ENCODE measurements around the gene HPCAL1.
"Not testable (repeated sequence)": the region's sequence is repeated elsewhere in the genome, so short reads cannot be mapped to it uniquely, and the experiment has no call there.

The HPCAL1 gene

DNA sequence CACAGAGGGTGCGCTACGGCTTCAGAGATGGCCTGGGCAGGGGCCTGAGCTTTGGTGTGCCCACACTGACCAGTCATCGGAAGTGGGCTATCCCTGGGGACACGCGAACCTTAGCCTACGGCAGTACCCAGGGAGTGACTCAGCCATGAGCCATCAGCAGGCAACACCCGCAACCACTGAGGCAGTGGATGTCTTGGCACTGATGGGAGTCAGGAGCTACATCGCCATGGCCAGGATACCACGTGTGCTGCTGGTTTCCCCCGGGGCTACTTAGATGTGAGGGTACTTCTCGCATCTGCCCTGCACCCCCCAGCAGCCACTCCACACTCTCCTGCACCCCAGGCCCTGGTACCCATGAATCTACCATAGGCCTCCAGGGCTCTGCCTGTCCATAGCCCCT lies 12.8 kb upstream of the HPCAL1 start:
- Histone ChIP-seq H4K20me1 (ENCODE audit: insufficient read depth, low read length, poor library complexity, severe bottlenecking) (no peaks in the 10 kb centered on the region), H3K9ac (ENCODE audit: low read depth, low read length, poor library complexity, severe bottlenecking) (no peak overlapping the region), H3K4me1 (ENCODE audit: insufficient read depth, low read length, poor library complexity, severe bottlenecking) (peaks cover 14% of the 10 kb centered on the region), H3F3A (ENCODE audit: low read depth) (no peaks in the 10 kb centered on the region), H3K9me2 (replicated peaks; ENCODE audit: low read depth, low read length) (no peaks in the 10 kb centered on the region), H3K79me2 (ENCODE audit: insufficient read depth, low read length) (no peaks in the 10 kb centered on the region), H3K4me3 (ENCODE audit: low read length, poor library complexity, severe bottlenecking) (no peak overlapping the region), H3K36me3 (ENCODE audit: insufficient read depth, low read length) (no peaks in the 10 kb centered on the region), H3K9me3 (ENCODE audit: insufficient read depth, low read depth, low read length) (no peaks in the 10 kb centered on the region), H2AFZ (ENCODE audit: low read length) (no peak overlapping the region), H3K27me3 (ENCODE audit: insufficient read depth, low read length, poor library complexity, severe bottlenecking) (no peaks in the 10 kb centered on the region), H3K4me2 (ENCODE audit: low read depth, low read length, poor library complexity, severe bottlenecking) (no peak overlapping the region)
- TF ChIP-seq, protein P1, sequence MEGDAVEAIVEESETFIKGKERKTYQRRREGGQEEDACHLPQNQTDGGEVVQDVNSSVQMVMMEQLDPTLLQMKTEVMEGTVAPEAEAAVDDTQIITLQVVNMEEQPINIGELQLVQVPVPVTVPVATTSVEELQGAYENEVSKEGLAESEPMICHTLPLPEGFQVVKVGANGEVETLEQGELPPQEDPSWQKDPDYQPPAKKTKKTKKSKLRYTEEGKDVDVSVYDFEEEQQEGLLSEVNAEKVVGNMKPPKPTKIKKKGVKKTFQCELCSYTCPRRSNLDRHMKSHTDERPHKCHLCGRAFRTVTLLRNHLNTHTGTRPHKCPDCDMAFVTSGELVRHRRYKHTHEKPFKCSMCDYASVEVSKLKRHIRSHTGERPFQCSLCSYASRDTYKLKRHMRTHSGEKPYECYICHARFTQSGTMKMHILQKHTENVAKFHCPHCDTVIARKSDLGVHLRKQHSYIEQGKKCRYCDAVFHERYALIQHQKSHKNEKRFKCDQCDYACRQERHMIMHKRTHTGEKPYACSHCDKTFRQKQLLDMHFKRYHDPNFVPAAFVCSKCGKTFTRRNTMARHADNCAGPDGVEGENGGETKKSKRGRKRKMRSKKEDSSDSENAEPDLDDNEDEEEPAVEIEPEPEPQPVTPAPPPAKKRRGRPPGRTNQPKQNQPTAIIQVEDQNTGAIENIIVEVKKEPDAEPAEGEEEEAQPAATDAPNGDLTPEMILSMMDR (conservative IDR thresholded peaks at IDR 0.05; ENCODE audit: low read length) = no peak
- no peak for TF ChIP-seq EZH2phosphoT487 (IDR thresholded peaks at IDR 0.05; ENCODE audit: borderline replicate concordance)

DNA sequence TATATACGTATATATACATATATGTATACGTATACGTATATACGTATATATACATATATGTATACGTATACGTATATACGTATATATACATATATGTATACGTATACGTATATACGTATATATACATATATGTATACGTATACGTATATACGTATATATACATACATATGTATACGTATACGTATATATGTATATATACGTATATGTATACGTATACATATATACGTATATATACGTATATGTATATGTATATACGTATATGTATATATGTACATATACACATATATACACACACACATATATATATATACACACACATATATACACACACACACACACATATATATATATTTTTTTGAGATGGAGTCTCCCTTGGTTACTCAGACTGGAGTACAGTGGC lies 11.3 kb upstream of the HPCAL1 start:
- H3K36me3 ChIP-seq (ENCODE audit: insufficient read depth, low read length); H3K9ac ChIP-seq (ENCODE audit: low read depth, low read length, poor library complexity, severe bottlenecking); H3F3A ChIP-seq (ENCODE audit: low read depth); H3K27me3 ChIP-seq (ENCODE audit: insufficient read depth, low read length, poor library complexity, severe bottlenecking); H3K4me1 ChIP-seq (ENCODE audit: insufficient read depth, low read length, poor library complexity, severe bottlenecking); H3K79me2 ChIP-seq (ENCODE audit: insufficient read depth, low read length); H3K4me3 ChIP-seq (ENCODE audit: low read length, poor library complexity, severe bottlenecking); H2AFZ ChIP-seq (ENCODE audit: low read length); H3K9me2 ChIP-seq (replicated peaks; ENCODE audit: low read depth, low read length); H3K4me2 ChIP-seq (ENCODE audit: low read depth, low read length, poor library complexity, severe bottlenecking); H4K20me1 ChIP-seq (ENCODE audit: insufficient read depth, low read length, poor library complexity, severe bottlenecking); H3K9me3 ChIP-seq (ENCODE audit: insufficient read depth, low read depth, low read length): not testable (repeated sequence)

DNA sequence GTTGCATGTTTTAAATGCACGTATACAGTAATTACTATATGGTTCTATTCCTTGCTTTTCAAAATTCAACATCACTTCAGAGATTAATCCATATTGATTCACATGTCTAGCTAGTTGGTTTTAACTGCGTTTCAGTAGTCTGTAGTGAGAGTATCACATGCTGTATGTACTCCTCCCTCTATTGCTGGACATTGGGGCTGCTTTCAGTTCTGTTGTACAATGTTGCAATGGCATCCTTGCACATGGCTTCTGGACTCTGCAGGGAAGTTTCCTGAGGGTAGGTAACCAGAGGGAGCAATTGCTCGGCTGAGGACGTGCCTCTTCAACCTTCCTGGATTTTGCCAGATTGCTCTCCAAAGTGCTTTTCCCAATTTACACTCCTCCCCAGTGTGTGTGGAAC lies 10.7 kb upstream of the HPCAL1 start:
- H3K9me3 ChIP-seq (ENCODE audit: insufficient read depth, low read depth, low read length) = no peaks in the 10 kb centered on the region
- H3K4me2 ChIP-seq (ENCODE audit: low read depth, low read length, poor library complexity, severe bottlenecking) = no peak overlapping the region
- H3K79me2 ChIP-seq (ENCODE audit: insufficient read depth, low read length) = no peaks in the 10 kb centered on the region
- H3K9ac ChIP-seq (ENCODE audit: low read depth, low read length, poor library complexity, severe bottlenecking) = no peak overlapping the region
- no peak overlapping the region for H3K4me3 ChIP-seq (ENCODE audit: low read length, poor library complexity, severe bottlenecking)
- H3K36me3 ChIP-seq (ENCODE audit: insufficient read depth, low read length) = no peaks in the 10 kb centered on the region
- H3K27me3 ChIP-seq (ENCODE audit: insufficient read depth, low read length, poor library complexity, severe bottlenecking) = no peaks in the 10 kb centered on the region
- H3K4me1 ChIP-seq (ENCODE audit: insufficient read depth, low read length, poor library complexity, severe bottlenecking) = no peaks in the 10 kb centered on the region
- TF ChIP-seq, protein P1 (conservative IDR thresholded peaks at IDR 0.05; ENCODE audit: low read length) = no peak
- no peaks in the 10 kb centered on the region for H3K9me2 ChIP-seq (replicated peaks; ENCODE audit: low read depth, low read length)
- H3F3A ChIP-seq (ENCODE audit: low read depth) = no peaks in the 10 kb centered on the region
- H4K20me1 ChIP-seq (ENCODE audit: insufficient read depth, low read length, poor library complexity, severe bottlenecking) = no peaks in the 10 kb centered on the region
- H2AFZ ChIP-seq (ENCODE audit: low read length) = no peak overlapping the region

DNA sequence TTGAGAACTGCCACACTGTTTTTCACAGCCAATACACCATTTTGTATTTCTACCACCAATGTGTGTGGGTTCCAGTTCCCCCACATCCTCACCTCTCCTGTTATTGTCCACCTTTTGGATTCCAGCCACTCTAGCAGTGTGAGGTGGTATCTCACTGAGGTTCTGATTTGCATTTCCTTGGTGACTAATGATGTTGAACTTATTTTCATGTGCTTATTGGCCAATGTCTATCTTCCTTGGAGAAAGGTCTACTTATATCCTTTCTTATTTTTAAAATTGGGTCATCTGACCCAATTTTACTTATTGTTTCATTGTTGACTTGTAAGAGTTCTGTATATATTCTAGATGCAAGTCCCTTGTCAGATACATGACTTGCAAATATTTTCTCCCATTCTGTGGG lies 9.1 kb upstream of the HPCAL1 start:
- Histone ChIP-seq H4K20me1 (ENCODE audit: insufficient read depth, low read length, poor library complexity, severe bottlenecking) (no peaks in the 10 kb centered on the region), H3F3A (ENCODE audit: low read depth) (no peaks in the 10 kb centered on the region)

More for the DNA sequence above, 9.1 kb upstream of the HPCAL1 start:
- H3K9me3 ChIP-seq (ENCODE audit: insufficient read depth, low read depth, low read length) = no peaks in the 10 kb centered on the region
- H3K4me3 ChIP-seq (ENCODE audit: low read length, poor library complexity, severe bottlenecking) = no peak overlapping the region
- H3K4me1 ChIP-seq (ENCODE audit: insufficient read depth, low read length, poor library complexity, severe bottlenecking) = peaks cover 15% of the 10 kb centered on the region
- TF ChIP-seq, protein P1 (conservative IDR thresholded peaks at IDR 0.05; ENCODE audit: low read length) = no peak
- TF ChIP-seq EZH2phosphoT487 (IDR thresholded peaks at IDR 0.05; ENCODE audit: borderline replicate concordance) = no peak
- no peak overlapping the region for H3K9ac ChIP-seq (ENCODE audit: low read depth, low read length, poor library complexity, severe bottlenecking)
- no peak overlapping the region for H2AFZ ChIP-seq (ENCODE audit: low read length)
- H3K9me2 ChIP-seq (replicated peaks; ENCODE audit: low read depth, low read length) = no peaks in the 10 kb centered on the region
- no peaks in the 10 kb centered on the region for H3K36me3 ChIP-seq (ENCODE audit: insufficient read depth, low read length)
- no peaks in the 10 kb centered on the region for H3K79me2 ChIP-seq (ENCODE audit: insufficient read depth, low read length)
- no peaks in the 10 kb centered on the region for H3K27me3 ChIP-seq (ENCODE audit: insufficient read depth, low read length, poor library complexity, severe bottlenecking)
- H3K4me2 ChIP-seq (ENCODE audit: low read depth, low read length, poor library complexity, severe bottlenecking) = no peak overlapping the region

Data from Loucy (cell line).